Activated T-cell treated with anti-CD3 and anti-CD28 coated beads for 24 hours (primary cell): ENCODE results near the gene CA10.

Experiments used
- DNase-seq: peaks from one replicate; pipeline ENCODE4 v3.0.0-alpha.2; 2020; ENCODE audit warnings: low read depth

The CA10 gene

DNA sequence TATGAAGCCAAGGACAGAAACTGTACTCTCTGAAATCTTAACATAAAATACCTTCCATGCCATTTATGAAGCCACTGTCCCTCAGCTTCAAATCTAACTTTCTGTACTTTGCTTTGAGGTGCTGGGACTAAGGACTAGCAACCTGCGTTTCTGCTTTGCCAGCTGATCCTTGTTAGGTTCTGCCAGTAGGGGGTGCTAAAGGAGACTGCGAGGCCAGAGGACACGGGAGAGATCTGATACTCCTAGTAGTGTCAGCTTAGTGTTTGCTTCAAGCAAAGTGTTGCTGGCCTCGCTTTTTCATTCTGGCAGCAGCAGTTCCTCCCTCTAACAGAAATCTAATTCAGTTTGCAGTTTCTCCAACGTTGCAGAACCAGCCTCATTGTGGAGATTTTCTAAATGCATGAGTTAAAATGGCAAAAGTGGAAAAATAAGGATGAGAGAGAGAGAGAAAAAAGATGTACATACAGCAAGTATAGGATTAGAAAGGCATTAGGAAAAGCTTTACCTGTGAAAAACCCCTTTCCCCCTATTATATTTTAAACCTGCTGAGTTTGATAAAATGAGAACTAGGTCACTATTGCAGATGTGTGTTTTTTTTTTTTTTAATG, 297.5 kb downstream of the CA10 start:
- peak; percentile 2 for DNase-seq

DNA sequence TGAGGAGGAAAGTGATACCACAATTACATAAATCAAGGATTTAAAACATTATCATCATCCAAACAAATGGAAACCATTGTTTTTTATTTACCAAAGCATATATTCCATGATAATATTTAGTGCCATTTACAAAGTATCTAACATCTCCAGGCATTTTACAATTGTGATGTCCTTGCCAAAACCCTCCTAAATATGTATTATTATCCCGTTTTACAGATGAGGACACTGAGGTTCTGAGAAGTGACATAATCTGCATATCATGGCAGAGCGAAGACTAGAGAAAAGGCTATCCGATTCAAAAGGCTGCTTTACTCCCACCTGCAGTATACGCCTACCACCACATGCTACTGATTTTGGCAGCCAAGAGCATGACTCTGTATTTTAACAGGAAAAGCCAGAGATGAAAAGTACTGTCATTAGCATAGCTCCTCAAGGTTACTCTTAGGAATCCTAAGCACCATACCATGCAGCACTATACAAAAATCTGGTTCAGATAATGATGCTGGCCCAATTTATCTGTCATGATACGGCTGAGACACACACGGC, 301.4 kb downstream of the CA10 start:
- no peak for DNase-seq

DNA sequence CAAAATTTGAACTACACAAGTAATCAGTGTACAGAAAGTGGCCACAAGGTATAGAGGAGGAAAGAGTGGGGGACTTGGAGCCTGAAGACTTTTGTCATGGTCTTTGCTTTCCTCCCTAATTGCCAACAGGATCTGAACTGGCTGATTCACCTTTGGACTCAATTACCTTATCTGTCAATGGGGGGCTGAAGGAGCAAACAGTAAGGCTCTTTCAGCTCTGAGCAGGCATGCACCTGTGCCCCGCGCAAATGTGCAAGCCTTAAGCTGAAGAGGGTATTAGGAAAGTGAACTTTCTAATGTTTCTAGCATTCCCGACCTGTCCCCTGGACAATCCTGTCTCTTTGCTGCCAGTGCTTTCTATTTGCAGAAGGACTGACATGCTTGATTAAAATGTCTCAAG, 302.7 kb downstream of the CA10 start:
- no peak for DNase-seq

DNA sequence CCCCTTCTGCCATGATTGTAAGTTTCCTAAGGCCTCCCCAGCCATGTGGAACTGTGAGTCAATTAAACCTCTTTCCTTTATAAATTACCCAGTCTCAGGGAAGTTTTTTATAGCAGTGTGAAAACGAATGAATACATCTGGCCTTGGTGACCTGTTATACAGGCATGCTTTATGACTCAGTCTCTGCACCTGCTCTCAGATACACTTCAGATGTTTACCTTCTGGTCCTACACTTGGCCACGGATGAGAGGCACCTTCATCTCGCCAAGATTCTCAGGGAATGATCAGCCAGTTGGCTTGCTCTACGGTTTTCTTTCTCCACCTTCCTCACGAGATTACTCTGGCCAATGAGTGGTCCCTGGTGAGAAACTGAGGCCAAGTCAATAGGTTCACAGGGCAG, 304.7 kb downstream of the CA10 start:
- DNase-seq: no peak

DNA sequence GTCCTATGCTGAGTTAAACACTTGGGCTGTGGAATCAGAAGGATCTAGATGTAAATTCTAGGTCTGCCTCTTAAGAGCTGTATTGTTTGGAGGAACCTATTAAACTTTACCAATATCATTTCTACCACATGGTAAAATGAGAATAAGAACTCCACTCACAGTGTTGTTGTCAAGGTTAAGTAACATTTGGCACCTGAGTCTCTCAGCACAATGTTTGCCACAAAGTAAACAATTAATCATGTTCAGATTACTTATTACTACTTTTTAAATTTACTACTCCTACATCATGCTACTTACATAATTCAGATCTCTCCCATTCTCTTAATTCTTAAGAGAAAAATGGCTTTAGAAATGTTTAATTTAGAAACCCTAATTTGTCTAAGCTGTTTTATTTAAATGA, 305.9 kb downstream of the CA10 start:
- DNase-seq: no peak

DNA sequence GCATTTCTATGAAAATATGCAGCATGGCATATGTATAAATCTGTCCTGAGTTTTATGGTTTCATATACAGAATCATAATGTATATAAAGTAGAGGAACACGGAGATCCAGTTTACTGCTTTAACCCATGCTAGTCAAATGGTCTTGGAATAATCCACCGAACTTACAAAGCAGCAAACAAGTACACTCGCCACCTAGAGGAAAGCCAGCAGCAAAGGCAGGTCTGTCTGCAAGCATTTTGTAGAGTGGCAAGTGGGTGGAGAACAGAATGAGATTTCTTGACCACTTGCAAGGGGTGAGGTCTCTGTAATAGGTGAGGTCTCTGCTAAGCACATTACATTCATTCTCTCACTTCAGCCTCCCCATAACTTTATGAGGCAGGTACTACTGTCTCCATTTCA, 308.3 kb downstream of the CA10 start:
- DNase-seq: no peak

DNA sequence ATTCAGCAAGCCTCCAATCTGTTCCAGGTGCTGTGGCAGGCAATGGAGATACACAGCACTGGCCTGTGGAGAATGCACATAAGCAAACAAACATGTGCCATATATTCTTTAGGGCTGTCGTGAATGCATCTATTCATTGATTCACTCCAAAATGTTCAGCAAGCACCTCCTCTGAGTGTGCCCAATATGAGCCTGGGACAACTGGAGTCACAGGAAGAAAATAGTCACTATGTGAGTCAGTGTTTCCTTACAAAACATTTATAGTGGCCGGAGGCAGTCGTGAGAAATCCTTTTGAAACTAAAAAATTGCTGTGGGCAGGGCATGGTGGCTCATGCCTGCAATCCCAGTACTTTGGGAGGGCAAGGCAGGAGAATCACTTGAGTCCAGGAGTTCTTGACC, 310.1 kb downstream of the CA10 start:
- DNase-seq: no peak

DNA sequence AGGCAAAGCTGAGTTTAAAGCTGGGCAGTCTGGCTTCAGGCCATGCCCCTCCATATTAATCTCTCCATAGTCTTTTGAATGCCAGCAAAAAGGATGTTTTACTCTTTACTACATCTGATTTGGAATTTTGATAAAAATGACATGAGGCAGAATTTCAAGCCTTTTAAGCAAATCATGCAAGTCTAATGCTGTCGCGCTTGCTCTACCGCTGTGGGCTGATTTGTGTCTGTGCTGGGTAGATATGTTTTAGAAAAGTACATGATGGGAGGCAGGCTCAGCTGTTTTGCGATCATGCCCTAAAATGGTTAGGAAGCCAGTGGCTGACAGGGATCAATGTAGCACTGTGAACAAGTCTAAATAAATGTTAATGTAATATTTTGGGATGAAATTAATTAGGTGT, 311.9 kb downstream of the CA10 start:
- no peak for DNase-seq

DNA sequence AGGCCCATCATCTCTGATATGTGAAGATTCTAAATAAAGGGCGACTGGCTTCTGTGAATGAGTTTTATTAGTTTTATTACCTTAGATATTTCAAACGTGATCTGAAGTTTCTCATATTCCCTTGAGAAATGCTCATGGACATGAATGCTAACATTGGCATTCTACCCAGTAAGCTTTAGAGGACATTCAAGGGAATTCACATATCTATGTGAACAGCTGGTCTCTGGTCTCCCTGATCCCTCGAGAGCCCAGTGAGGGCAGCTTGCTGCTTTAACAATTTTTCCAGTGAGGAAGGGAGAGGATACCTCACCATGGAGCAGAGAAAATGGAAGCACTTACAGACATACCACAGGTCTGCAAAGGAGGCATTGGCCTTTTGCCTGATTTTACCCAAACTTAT, 312.7 kb downstream of the CA10 start:
- DNase-seq: no peak

DNA sequence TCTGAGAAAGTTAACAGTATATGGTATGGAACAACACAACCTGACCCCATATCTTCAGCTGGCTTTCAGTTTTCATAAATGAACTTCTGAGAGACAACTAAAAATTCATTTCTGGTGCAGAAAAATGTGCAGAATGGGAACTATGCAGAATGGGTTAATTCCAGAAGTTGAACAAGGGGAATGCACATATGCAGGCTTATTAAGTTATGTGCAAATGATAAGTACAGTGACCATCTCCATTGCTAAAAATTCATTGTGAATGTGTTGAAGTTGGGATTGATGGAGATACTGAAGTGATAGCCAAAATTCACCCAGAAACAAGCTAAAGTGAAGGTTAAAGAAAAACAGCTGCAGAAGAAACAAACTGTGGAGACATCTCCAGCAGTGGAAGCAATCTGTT, 315.8 kb downstream of the CA10 start:
- DNase-seq: no peak

DNA sequence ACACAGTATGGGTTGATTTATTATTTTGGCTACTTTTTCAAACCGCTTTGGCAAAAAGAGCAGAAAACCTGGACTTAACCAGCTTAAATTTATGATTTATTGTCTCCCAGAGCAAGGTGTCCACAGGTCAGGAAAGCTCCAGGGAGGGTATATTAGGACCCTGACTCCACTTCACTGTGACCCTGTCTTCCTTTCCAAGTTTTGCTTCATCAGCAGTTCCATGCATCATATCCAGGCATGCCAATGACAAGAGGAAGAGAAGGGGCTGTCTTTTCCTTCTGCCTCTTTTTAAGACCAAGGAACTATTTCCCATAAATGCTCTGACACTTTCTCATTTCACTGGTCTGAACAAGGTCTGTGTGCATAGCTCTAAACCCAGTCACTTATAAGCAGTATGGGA, 316.8 kb downstream of the CA10 start:
- DNase-seq: no peak

DNA sequence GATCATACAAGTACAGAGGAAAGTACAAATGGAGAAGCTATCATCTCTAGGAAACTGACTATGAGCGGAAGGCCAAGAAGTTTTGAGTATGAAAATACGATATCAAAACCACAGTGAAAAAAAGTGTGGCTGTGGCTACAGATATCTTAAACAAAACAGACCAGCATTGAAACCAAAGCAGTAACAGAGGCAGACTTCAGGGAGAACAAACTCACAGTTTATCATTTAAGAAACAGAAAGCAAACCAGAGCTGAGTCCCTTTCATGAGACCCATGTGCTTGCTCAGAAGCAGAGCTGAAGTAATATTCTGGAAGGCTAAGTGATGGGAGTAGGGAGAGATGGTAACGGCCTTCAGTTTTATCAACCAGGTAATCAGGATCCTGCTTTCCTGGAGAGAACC, 317.8 kb downstream of the CA10 start:
- no peak for DNase-seq

DNA sequence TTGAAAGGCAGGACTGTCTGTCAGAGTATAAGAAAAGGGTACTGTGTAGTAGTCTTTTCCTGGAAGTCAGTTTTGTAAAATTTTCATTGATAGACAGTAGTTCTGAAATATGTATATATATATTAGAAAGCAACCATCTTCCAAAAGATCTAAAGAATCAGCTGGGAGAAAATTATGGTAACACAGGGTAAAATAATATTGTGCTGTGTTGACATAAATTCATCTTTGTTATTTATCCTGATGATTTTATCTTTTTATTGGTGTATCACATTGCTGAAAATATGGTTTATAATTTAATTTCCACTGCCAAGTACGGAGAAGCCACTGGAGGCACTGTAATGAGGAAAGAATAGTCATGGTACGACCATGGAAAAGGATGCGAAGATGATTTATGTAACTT, 324.9 kb downstream of the CA10 start:
- DNase-seq: no peak

DNA sequence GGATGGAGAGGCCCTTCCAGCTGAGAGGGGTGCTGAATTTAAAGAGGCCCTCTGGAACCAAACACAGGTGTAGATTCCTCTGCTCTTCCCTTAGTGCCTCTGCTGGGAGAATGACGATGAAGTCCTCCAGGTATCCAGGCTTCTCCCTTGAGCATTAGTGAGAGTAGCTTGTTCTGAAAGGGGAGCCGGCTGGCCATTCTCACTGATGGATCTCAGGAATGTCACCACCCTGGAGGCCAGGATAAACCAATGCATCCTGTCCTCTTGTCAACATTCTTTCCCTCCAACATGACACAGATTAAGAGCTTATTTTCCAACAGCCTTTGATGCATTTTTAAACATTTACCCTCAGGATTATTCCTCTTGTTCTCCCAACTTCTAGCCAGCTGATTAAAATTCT, 325.5 kb downstream of the CA10 start:
- DNase-seq: no peak

DNA sequence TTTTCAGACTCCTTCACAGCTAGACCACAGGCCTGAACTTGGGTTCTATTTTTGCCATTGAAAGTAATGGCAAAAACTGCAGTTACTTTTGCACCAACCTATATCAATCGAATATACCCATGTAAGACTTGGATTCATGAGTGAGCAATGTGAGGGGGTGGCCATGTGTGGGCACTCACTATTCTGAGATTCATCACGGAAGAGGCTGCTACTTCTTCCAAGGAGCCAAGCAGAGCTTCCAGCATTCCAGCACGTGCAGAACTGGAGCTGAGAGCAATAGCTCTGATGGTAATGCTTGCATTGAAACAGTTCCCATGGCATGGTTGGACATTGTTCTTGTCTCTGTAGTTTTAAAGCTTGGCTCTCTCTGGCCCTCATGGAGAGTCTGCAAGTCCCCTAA, 327.6 kb downstream of the CA10 start:
- DNase-seq: no peak

DNA sequence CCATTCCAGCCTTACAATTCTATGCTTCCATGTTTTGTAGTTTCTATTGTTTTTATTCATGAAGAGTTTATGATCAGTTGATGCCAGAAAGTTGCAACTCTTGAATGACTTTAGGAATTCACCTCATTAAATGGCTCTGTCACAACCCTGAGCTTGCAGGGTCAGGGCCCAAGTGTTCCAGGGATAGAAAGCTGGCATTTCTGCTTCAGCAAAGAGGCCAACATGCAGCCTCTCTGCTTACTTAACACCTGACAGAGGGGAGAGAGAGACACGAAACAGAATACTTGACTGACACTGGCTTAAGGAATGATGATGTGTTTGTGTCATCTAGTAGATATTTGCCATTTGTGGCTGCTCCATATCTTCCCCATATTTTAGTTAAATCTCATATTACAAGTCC, 328.1 kb downstream of the CA10 start:
- no peak for DNase-seq

DNA sequence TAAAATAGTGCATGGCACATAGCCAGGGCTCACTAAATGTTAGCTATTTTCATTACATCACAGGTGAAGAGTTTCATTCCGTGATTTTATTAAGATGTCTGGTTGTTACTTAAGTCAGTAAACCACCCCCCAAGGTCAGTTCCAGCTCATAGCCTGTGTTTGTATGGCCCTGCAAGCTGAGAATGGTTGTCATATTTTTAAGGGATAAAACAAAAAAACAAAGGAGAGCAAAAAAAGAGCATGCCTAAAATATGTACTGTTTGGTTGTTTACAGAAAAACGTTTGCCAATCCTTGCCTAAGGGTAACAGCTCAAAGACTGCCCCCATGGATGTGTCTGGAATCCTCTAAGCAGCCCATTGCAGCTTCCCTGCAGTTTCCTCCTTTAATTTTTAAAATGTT, 329.6 kb downstream of the CA10 start:
- no peak for DNase-seq

DNA sequence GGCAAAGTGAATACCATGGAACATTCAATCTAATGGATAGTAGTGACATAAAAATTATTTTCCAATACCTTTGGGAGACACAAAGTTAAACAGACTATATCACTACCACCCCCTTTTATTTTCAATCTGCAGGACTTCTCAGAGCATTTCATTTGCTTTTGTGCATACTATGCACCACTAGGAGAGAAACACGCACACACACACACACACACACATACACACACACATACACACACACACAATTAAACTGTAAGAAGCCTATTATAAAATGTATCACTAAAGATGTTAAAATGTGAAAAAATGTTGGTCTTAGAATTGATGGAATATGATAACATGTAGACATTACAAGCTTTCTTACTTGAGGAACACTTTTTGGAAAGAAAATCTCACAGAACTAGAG, 331.4 kb downstream of the CA10 start:
- no peak for DNase-seq

DNA sequence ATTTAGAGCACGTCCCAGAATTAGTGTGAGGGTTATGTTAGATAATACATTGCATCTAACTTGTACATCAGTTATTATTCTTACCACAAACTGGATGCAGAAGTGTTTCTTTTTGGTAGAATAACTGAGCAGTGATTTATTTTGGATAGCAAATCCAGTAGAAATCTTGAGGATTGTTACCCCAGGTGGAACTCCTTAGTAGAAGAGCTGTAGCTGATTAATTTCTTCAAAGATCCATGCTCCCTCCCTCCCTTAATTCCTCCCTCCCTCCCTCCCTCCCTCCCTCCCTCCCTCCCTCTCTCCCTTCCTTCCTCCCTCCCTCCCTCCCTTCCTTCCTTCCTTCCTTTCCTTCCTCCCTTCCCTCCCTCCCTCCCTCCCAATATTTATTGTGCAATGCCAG, 337.7 kb downstream of the CA10 start:
- no peak for DNase-seq

DNA sequence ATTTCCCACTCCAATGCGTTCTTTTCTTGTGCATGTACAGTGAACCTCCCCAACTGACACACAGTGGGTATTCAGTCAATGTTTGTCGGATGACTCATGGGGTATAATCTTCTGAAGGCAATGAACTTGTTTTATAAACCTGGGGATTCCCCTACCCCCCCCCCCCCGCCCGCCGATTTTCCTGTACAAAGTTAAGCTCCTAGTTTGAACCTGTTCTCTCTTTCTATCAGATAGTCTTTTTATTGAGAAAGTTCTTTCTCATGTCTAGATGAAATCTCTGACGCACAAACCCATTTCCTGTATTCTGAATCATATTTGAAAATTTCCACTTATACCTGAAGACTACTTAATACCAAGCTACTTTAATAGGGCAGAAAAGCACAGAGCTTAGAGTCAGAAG, 338.3 kb downstream of the CA10 start:
- no peak for DNase-seq

DNA sequence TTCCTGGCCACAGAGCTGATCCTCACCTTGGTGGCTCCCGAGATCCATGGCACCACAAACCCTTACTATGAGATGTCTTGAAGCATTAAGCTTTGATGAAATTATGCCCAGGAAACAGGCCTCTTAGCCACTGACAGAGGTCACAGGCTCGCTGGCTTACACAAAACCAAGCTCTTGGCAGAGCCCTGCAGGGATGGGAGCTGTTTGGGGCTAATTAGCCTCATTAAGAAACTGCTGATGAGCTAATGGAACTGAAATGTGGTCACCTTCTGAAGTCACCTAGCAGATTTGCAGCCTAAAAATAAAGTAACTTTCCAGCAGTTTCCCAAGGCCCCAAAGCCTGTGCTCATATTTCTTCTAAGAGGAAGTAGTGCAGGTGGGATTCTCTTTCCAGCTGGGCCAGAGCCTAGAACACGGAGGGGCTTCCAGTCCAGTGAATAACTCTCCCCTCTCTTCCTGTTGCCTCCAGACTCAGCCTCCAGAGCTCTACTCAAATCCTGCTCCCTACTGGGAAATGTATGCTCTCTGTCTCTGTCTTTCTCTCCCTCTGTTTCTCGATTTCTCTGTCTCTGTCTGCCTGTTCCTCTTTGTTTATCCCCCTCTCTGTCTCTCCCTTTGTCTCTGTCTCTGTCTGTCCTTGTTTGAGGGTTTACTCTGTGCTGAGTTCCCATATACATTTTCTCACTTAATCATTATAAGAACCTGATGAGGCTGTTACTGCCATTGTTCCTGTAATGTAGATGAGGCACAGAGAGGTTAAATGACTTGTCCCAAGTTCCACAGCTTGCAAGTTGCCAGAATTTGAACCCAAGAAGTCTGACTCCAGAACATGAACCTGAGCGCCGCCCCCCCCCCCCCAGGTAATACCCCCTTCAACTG, 338.9 kb downstream of the CA10 start:
- DNase-seq: no peak

DNA sequence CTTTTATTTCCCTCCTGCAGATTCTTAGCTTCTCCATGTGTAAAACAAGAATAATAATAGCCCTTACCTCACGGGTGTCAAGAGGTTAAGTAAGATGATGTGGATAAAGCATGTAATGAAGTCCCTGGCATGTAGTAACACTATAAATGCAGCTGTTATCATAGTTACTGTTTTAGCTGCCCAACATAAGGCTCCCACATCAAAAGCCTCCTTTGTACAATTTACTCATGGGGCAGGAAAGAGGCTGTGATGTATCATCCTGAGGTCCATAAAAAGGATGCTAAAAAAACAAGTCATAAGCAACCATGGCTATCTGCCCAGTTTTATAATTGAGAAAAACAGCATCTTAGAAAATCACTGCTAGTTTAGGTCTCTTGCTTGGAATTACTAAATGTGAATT, 339.7 kb downstream of the CA10 start:
- DNase-seq: no peak

DNA sequence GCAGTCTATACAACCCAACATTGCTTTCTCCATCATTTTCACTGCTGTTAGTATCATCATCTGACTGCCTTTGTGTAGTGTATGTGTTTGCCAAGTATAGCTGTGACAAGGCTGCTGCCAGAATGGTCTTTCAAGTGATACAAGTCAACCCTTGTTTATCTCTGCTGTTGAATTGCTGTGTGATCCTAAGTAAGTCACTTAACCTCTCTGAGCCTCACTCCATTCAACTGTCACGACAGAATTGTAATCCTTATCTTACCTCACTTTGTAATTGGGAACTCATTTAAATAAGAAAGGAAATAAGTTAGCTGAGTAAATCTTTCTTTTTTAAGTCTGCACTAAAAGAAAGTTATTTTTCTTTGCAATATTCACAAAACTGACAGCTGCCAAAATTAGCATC, 340.6 kb downstream of the CA10 start:
- DNase-seq: no peak

DNA sequence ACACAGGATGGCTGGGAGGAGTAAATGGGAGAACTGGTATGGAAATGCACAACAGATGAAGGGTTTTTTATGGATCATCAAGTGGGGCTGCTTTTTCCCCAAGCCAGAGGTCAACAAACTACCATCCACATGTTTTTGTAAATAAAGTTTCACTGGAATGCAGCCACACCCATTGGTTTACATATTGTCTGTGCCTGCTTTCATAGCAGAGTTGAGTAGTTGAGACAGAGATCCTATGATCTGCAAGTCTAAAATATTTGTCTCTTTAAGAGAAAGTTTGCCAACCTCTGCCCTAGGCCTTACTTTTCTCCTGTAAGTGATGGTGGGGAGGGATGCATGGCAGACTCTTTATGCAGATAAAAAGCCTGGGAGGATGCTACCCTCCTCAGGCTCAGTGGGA, 341.4 kb downstream of the CA10 start:
- no peak for DNase-seq
